Small intestine (tissue), 7 donors: ENCODE results near the gene NOTCH2. TPM values are rescaled to one million over a fixed set of nuclear protein-coding genes. Genes with fewer than 3 reads are reported as not detected.
"Not testable (repeated sequence)": the region's sequence is repeated elsewhere in the genome, so short reads cannot be mapped to it uniquely, and the experiment has no call there.

Experiments
- DNase-seq, 2 donors: peaks; one replicate each; pipeline versions ENCODE4 v3.0.0 to v3.0.0-alpha.2; 2013
- FAIRE-seq: peaks from 2 replicates; lab custom pipeline; 2012; peaks lifted over from hg19 to GRCh38; lab: Jason Lieb, UNC
- H3K27ac ChIP-seq, 3 donors: one replicate each; pipeline ENCODE4 v1.5.1; 2013; ENCODE audit warnings: low read length in 2 of 3, mild to moderate bottlenecking in 2 of 3, control low read depth in 1 of 3, inconsistent platforms in 1 of 3, low read depth in 1 of 3, moderate library complexity in 1 of 3
- H3K27me3 ChIP-seq, 3 donors: one replicate each; pipeline ENCODE4 v1.6.1; 2013; ENCODE audit warnings: low read length in 3 of 3, inconsistent platforms in 1 of 3; ENCODE audit not compliant: control insufficient read depth in 3 of 3, insufficient read depth in 3 of 3
- H3K36me3 ChIP-seq, 3 donors: one replicate each; pipeline ENCODE4 v1.6.1; 2013; ENCODE audit warnings: low read length in 3 of 3, inconsistent platforms in 1 of 3, low read depth in 1 of 3, mild to moderate bottlenecking in 1 of 3, moderate library complexity in 1 of 3; ENCODE audit not compliant: control insufficient read depth in 3 of 3, insufficient read depth in 2 of 3
- H3K4me1 ChIP-seq, 3 donors: one replicate each; pipeline ENCODE4 v1.6.1; 2013; ENCODE audit warnings: low read length in 2 of 3, inconsistent platforms in 1 of 3, low read depth in 1 of 3, mild to moderate bottlenecking in 1 of 3, moderate library complexity in 1 of 3; ENCODE audit not compliant: control insufficient read depth in 3 of 3, insufficient read depth in 2 of 3
- H3K4me3 ChIP-seq, 3 donors: one replicate each; pipeline ENCODE4 v1.5.1; 2013; ENCODE audit warnings: low read length in 3 of 3, control low read depth in 1 of 3, inconsistent platforms in 1 of 3, low read depth in 1 of 3, mild to moderate bottlenecking in 1 of 3, moderate library complexity in 1 of 3
- H3K9me3 ChIP-seq, 2 donors: one replicate each; pipeline ENCODE4 v1.6.1; 2013; ENCODE audit warnings: low read depth in 1 of 2, low read length in 1 of 2; ENCODE audit not compliant: control insufficient read depth in 2 of 2, insufficient read depth in 1 of 2
- whole genome bisulfite sequencing, 3 donors: extraction: QIAGEN DNeasy Blood & Tissue Kit; methylation state at CpG; one replicate each; pipeline ENCODE4 v1.1.7; 2013; 5-methylcytosine and 5-hydroxymethylcytosine counted together
- polyA plus RNA-seq, 4 donors: library from polyadenylated mRNA; stranded (reverse) in 3 of 4; unstranded in 1 of 4; fragments of 200-250 nt in 3 of 4; fragments of 120-200 nt in 1 of 4; gene quantifications; one replicate each; pipeline versions ENCODE4 v1.2.1 to v1.2.3, GENCODE V29; 2013
- donor health status: healthy with polysubstance abuse.
- donor health status: control.
- donor health status: control.
- donor health status: Bipolar disorder and iron deficiency.
- donor health status: healthy.

The NOTCH2 gene
- polyA plus RNA-seq, 4 donors: 0.54 to 19.2 (median 4.5) TPM

- Histone ChIP-seq H3K4me1 (no peaks in the 10 kb centered on the region), H3K4me3 (no peak overlapping the region), H3K27ac (peak overlapping the region in 1 of 3 donors; percentile 79), H3K36me3 (no peaks in the 10 kb centered on the region), H3K9me3 (no peaks in the 10 kb centered on the region), H3K27me3 (no peaks in the 10 kb centered on the region)
- DNase-seq (no peak), FAIRE-seq (no peak)
- WGBS, 3 donors: 73 to 82% (median 76%) methylated on average over 1 of the region's 1 CpG
Observed at GRCh38 chr1:119987686-119988085, 81.8 kb downstream of the NOTCH2 start.

DNA sequence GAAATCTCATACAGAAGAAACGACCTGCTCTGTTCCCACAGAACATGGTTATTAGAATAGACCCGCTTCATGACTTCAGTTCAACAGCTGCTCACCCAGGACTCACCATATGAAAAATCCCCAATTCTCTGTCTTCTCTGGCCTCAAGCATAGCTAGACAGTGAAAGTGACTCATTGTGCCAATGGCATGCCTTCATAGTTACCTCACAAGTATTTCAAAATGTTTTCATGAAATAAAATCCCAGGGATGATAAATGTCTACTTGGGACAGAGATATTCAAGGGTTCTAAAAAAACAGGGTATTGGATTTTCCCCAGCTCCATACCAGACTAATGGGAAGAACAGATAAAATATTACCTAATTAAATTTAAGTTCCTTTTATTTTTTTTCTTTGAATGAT lies 82.3 kb downstream of the NOTCH2 start:
- Histone ChIP-seq H3K27me3 (no peaks in the 10 kb centered on the region), H3K4me1 (no peaks in the 10 kb centered on the region), H3K4me3 (no peak overlapping the region), H3K9me3 (no peaks in the 10 kb centered on the region), H3K36me3 (no peaks in the 10 kb centered on the region), H3K27ac (no peak overlapping the region)
- FAIRE-seq (no peak), DNase-seq (no peak)
- WGBS, 3 donors: 66 to 78% (median 73%) methylated on average over 2 of the region's 2 CpGs

DNA sequence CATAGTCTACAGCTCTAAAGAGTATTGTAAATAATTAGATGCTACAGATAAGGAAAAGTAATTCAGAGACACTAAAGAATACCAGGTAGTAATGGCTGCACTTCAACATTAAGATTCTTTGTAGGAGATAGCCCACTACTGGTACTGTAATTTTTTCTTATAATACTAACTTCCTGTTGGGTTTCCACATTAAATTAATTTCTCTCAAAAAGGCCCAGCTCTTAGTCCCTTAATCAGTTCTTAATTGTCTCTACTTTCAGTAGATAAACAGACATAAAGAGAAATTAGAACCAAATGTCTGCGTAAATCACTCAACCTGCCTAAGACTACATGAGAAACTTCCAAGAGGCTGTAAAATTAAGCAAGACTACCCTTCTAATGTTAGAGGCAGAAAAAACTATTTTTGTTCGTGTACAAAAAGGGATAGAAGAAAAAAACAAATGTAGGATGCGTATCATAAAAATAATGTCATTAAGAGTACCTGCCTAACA lies 83.4 kb downstream of the NOTCH2 start:
- 70 to 87% (median 86%) methylated on average over 3 of the region's 3 CpGs for WGBS, 3 donors
- DNase-seq (no peak), FAIRE-seq (no peak)
- Histone ChIP-seq H3K27ac (no peak overlapping the region), H3K9me3 (no peaks in the 10 kb centered on the region), H3K27me3 (no peaks in the 10 kb centered on the region), H3K36me3 (peaks cover 0 to 2% (median 0%) of the 10 kb centered on the region in 3 donors), H3K4me3 (no peak overlapping the region), H3K4me1 (no peaks in the 10 kb centered on the region)

DNA sequence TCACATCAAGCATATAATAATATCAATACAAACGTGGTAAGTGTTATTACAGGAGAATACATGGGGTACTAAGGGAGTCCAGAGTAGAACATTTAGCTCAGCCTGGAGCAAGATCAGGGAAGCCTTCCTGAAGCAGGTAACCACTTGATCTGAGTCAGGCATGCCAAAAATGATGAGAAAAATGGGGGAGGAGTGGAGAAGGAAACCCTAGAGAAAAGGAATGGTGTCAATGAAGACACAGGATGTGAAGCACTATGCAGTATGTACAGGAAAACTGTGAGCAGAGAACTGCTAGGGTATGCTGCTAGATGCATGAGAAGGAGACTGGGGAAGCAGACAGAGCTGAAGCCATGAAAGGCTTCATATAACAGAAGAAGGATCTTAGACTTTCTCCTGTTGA lies 84.7 kb downstream of the NOTCH2 start:
- H3K36me3 ChIP-seq: peaks cover 0 to 2% (median 0%) of the 10 kb centered on the region in 3 donors
- no peaks in the 10 kb centered on the region for H3K4me1 ChIP-seq
- H3K4me3 ChIP-seq: no peak overlapping the region
- FAIRE-seq: no peak
- H3K27ac ChIP-seq: no peak overlapping the region
- WGBS, 3 donors: 56 to 63% (median 58%) methylated on average over 1 of the region's 1 CpG
- H3K27me3 ChIP-seq: no peaks in the 10 kb centered on the region
- no peaks in the 10 kb centered on the region for H3K9me3 ChIP-seq
- DNase-seq: no peak

DNA sequence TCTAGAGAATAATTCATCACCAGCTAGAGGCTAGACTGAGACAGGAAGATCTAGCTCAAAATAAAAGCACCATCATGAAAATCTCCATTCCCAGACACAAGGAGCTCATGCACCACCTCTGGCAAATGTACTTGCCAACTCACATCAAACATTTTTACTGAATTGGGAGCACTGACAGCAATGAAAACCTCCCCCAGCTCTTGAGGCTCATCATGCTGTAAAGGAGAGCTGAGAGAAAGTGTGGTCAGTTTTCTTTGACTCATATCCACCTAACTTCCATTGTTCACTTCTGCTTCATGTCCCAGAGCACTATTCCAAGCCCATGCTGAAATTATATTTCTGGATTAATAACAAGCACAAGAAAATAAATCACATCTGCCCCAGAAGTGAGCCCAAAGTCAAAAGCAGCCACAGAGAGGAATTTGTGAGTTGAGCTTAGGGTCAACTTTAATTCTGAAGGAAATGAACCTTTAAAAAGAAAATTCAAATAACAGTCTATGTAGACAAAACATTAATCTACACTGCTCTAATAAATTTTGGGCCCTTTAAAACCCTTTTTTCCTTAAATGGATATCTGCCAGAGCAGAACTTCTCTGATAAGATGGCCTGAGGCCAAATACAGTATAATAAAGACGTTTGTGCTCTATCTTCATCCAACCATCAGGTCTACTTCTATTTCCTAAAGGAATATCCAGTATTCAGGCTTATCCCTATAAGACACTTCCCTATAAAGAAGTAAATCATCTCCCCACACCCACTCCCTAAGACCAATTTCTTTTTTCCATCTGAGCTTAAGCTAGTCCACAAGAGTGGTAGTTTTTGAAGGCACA lies 87.3 kb downstream of the NOTCH2 start:
- Histone ChIP-seq H3K36me3 (peaks cover 0 to 2% (median 0%) of the 10 kb centered on the region in 3 donors), H3K9me3 (no peaks in the 10 kb centered on the region), H3K27me3 (no peaks in the 10 kb centered on the region), H3K4me1 (no peaks in the 10 kb centered on the region), H3K4me3 (no peak overlapping the region), H3K27ac (no peak overlapping the region)
- DNase-seq: no peak
- 17 to 40% (median 24%) methylated on average over 1 of the region's 1 CpG for WGBS, 3 donors
- FAIRE-seq: no peak

DNA sequence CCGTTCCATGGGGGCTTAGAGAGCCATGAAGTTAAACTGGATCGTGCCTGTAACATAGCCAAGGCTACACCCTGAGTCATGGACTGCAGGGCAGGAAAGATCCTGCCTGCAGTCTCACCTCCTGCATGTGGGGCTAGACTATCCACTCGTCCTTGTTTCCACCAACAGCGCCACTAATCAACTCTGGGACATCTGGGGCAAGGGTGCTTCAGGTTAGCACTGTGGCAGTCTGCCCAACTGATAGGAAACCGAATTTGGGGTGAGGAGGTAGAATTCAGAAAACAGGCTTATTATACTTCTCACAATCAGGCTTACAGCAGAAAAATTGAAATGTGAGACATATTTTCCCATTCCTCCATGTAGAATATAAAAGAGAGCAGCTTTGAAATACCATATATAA lies 88.0 kb downstream of the NOTCH2 start:
- H3K9me3 ChIP-seq: no peaks in the 10 kb centered on the region
- H3K4me1 ChIP-seq: no peaks in the 10 kb centered on the region
- FAIRE-seq (no peak), DNase-seq (no peak)
- no peaks in the 10 kb centered on the region for H3K27me3 ChIP-seq
- H3K36me3 ChIP-seq: peaks cover 0 to 2% (median 0%) of the 10 kb centered on the region in 3 donors
- no peak overlapping the region for H3K4me3 ChIP-seq
- WGBS, 3 donors: 85 to 88% (median 87%) methylated on average over 5 of the region's 5 CpGs
- no peak overlapping the region for H3K27ac ChIP-seq

DNA sequence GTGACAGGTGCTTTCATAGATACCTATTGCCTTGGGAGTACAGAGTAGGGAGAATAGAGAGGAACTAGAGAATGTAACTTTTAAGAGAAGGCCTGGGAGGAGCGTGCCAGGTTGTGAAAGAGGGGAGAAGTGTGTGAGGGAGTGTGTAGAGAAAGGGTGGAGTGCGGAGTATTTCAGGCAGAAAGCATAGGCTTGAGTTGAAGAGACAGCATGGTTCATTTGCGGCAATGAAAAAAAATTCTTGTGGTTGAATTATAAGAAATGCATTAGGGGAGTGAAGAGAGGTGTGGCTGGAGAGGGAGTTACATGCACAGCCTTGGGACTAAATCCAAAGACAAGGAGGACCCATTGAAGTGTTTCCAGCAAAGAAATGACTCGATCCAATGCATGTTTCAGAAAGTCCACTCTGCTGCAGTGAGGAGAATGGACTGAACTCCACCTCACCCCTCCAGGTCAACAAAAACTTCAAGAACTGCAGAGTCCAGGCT lies 91.4 kb downstream of the NOTCH2 start:
- 85 to 93% (median 93%) methylated on average over 4 of the region's 4 CpGs for WGBS, 3 donors

GRCh38 chr1:119977113-119977736 lies 92.2 kb downstream of the NOTCH2 start:
- not testable (repeated sequence) for H3K9me3 ChIP-seq, FAIRE-seq, H3K27me3 ChIP-seq, H3K4me3 ChIP-seq, DNase-seq, H3K4me1 ChIP-seq, H3K27ac ChIP-seq, H3K36me3 ChIP-seq
- 92 to 97% (median 92%) methylated on average over 7 to 8 of the region's 8 CpGs for WGBS, 3 donors

More for the DNA sequence above, 91.4 kb downstream of the NOTCH2 start:
- FAIRE-seq (no peak), DNase-seq (no peak)
- no peaks in the 10 kb centered on the region for H3K9me3 ChIP-seq
- H3K27me3 ChIP-seq: no peaks in the 10 kb centered on the region
- H3K4me1 ChIP-seq: no peaks in the 10 kb centered on the region
- no peak overlapping the region for H3K4me3 ChIP-seq
- H3K36me3 ChIP-seq: peaks cover 0 to 2% (median 0%) of the 10 kb centered on the region in 3 donors
- H3K27ac ChIP-seq: no peak overlapping the region
